Small intestine (tissue), 7 donors: ENCODE measurements around the gene UBE2V1. TPM values are rescaled to one million over a fixed set of nuclear protein-coding genes. Genes with fewer than 3 reads are reported as not detected.
"Not testable (repeated sequence)": the region's sequence is repeated elsewhere in the genome, so short reads cannot be mapped to it uniquely, and the experiment has no call there.

Source experiments
- DNase-seq, 2 donors: peaks; one replicate each; pipeline versions ENCODE4 v3.0.0 to v3.0.0-alpha.2; 2013
- FAIRE-seq: peaks from 2 replicates; lab custom pipeline; 2012; peaks lifted over from hg19 to GRCh38; lab: Jason Lieb, UNC
- H3K27ac ChIP-seq, 3 donors: one replicate each; pipeline ENCODE4 v1.5.1; 2013; ENCODE audit warnings: low read length in 2 of 3, mild to moderate bottlenecking in 2 of 3, control low read depth in 1 of 3, inconsistent platforms in 1 of 3, low read depth in 1 of 3, moderate library complexity in 1 of 3
- H3K27me3 ChIP-seq, 3 donors: one replicate each; pipeline ENCODE4 v1.6.1; 2013; ENCODE audit warnings: low read length in 3 of 3, inconsistent platforms in 1 of 3; ENCODE audit not compliant: control insufficient read depth in 3 of 3, insufficient read depth in 3 of 3
- H3K36me3 ChIP-seq, 3 donors: one replicate each; pipeline ENCODE4 v1.6.1; 2013; ENCODE audit warnings: low read length in 3 of 3, inconsistent platforms in 1 of 3, low read depth in 1 of 3, mild to moderate bottlenecking in 1 of 3, moderate library complexity in 1 of 3; ENCODE audit not compliant: control insufficient read depth in 3 of 3, insufficient read depth in 2 of 3
- H3K4me1 ChIP-seq, 3 donors: one replicate each; pipeline ENCODE4 v1.6.1; 2013; ENCODE audit warnings: low read length in 2 of 3, inconsistent platforms in 1 of 3, low read depth in 1 of 3, mild to moderate bottlenecking in 1 of 3, moderate library complexity in 1 of 3; ENCODE audit not compliant: control insufficient read depth in 3 of 3, insufficient read depth in 2 of 3
- H3K4me3 ChIP-seq, 3 donors: one replicate each; pipeline ENCODE4 v1.5.1; 2013; ENCODE audit warnings: low read length in 3 of 3, control low read depth in 1 of 3, inconsistent platforms in 1 of 3, low read depth in 1 of 3, mild to moderate bottlenecking in 1 of 3, moderate library complexity in 1 of 3
- H3K9me3 ChIP-seq, 2 donors: one replicate each; pipeline ENCODE4 v1.6.1; 2013; ENCODE audit warnings: low read depth in 1 of 2, low read length in 1 of 2; ENCODE audit not compliant: control insufficient read depth in 2 of 2, insufficient read depth in 1 of 2
- WGBS, 3 donors: extraction: QIAGEN DNeasy Blood & Tissue Kit; methylation state at CpG; one replicate each; pipeline ENCODE4 v1.1.7; 2013; 5-methylcytosine and 5-hydroxymethylcytosine counted together
- polyA plus RNA-seq, 4 donors: library from polyadenylated mRNA; stranded (reverse) in 3 of 4; unstranded in 1 of 4; fragments of 200-250 nt in 3 of 4; fragments of 120-200 nt in 1 of 4; gene quantifications; one replicate each; pipeline versions ENCODE4 v1.2.1 to v1.2.3, GENCODE V29; 2013
- donor health status: healthy with polysubstance abuse.
- donor health status: control.
- donor health status: control.
- donor health status: Bipolar disorder and iron deficiency.
- donor health status: healthy.

The UBE2V1 gene
- polyA plus RNA-seq, 4 donors = 72.7 to 123 (median 80.4) TPM

- WGBS, 3 donors = 91 to 93% (median 92%) methylated on average over 7 of the region's 7 CpGs
- not testable (repeated sequence) for FAIRE-seq, H3K4me1 ChIP-seq
Observed at GRCh38 chr20:50135157-50135556, 22.2 kb upstream of the UBE2V1 start.

GRCh38 chr20:50133474-50134217, 20.7 kb upstream of the UBE2V1 start:
- Histone ChIP-seq H3K27me3 (no peaks in the 10 kb centered on the region), H3K4me3 (no peak overlapping the region), H3K9me3 (no peaks in the 10 kb centered on the region), H3K4me1 (peaks cover 3 to 6% (median 5%) of the 10 kb centered on the region in 3 donors), H3K36me3 (peaks cover 5 to 81% (median 13%) of the 10 kb centered on the region in 3 donors), H3K27ac (no peak overlapping the region)
- WGBS, 3 donors = 42 to 61% (median 55%) methylated on average over 7 to 9 of the region's 9 CpGs
- peak in 1 of 2 donors; percentile 42 for DNase-seq
- FAIRE-seq = no peak

More at GRCh38 chr20:50135157-50135556, 22.2 kb upstream of the UBE2V1 start:
- H3K36me3 ChIP-seq = peaks cover 1 to 81% (median 5%) of the 10 kb centered on the region in 3 donors
- not testable (repeated sequence) for H3K9me3 ChIP-seq, H3K27ac ChIP-seq, H3K4me3 ChIP-seq, H3K27me3 ChIP-seq, DNase-seq

- whole genome bisulfite sequencing, 3 donors = 31 to 63% (median 53%) methylated on average over 6 of the region's 6 CpGs
- Histone ChIP-seq H3K27me3 (no peaks in the 10 kb centered on the region), H3K4me1 (peaks cover 3 to 6% (median 5%) of the 10 kb centered on the region in 3 donors), H3K27ac (no peak overlapping the region), H3K36me3 (peaks cover 6 to 81% (median 16%) of the 10 kb centered on the region in 3 donors), H3K4me3 (no peak overlapping the region), H3K9me3 (no peaks in the 10 kb centered on the region)
- no peak for DNase-seq
- FAIRE-seq = no peak
Observed at GRCh38 chr20:50133041-50133440, 20.1 kb upstream of the UBE2V1 start.

DNA sequence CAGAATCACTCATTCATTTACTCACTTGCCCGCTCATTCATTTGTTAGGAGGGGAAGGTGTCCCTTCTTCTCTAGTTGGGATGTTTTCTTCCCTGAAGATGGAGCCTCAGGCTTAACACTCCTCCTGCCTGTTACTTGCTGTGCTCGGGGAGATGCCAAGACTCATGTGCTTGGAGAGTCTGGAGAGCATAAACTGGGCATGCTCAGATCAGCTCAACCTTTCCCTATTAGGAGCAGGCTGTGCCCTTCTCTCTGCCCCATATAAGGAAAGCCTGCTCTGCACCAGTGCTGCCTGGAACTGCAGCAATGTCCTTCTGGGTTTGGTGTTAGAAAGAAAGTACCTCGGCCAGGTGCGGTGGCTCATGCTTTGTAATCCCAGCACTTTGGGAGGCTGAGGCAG, 18.0 kb upstream of the UBE2V1 start:
- Histone ChIP-seq H3K27me3 (no peaks in the 10 kb centered on the region), H3K9me3 (no peaks in the 10 kb centered on the region), H3K36me3 (peaks cover 13 to 85% (median 16%) of the 10 kb centered on the region in 3 donors), H3K4me1 (peaks cover 3 to 15% (median 6%) of the 10 kb centered on the region in 3 donors), H3K27ac (no peak overlapping the region), H3K4me3 (no peak overlapping the region)
- no peak for DNase-seq
- WGBS, 3 donors = 68 to 77% (median 77%) methylated on average over 4 of the region's 4 CpGs
- no peak for FAIRE-seq

GRCh38 chr20:50130356-50130723, 17.4 kb upstream of the UBE2V1 start:
- Histone ChIP-seq H3K27me3 (no peaks in the 10 kb centered on the region), H3K4me1 (peaks cover 3 to 15% (median 6%) of the 10 kb centered on the region in 3 donors), H3K36me3 (peaks cover 13 to 88% (median 16%) of the 10 kb centered on the region in 3 donors), H3K9me3 (no peaks in the 10 kb centered on the region), H3K4me3 (no peak overlapping the region), H3K27ac (no peak overlapping the region)
- no peak for FAIRE-seq
- no peak for DNase-seq
- 55 to 83% (median 80%) methylated on average over 1 of the region's 1 CpG for WGBS, 3 donors

GRCh38 chr20:50129662-50130355, 16.9 kb upstream of the UBE2V1 start:
- FAIRE-seq (no peak), DNase-seq (no peak)
- H3K27ac ChIP-seq = no peak overlapping the region
- H3K4me3 ChIP-seq = no peak overlapping the region
- H3K4me1 ChIP-seq = peaks cover 3 to 15% (median 6%) of the 10 kb centered on the region in 3 donors
- H3K36me3 ChIP-seq = peaks cover 13 to 89% (median 16%) of the 10 kb centered on the region in 3 donors
- no peaks in the 10 kb centered on the region for H3K9me3 ChIP-seq
- no peaks in the 10 kb centered on the region for H3K27me3 ChIP-seq
- 88 to 95% (median 95%) methylated on average over 13 of the region's 13 CpGs for WGBS, 3 donors

DNA sequence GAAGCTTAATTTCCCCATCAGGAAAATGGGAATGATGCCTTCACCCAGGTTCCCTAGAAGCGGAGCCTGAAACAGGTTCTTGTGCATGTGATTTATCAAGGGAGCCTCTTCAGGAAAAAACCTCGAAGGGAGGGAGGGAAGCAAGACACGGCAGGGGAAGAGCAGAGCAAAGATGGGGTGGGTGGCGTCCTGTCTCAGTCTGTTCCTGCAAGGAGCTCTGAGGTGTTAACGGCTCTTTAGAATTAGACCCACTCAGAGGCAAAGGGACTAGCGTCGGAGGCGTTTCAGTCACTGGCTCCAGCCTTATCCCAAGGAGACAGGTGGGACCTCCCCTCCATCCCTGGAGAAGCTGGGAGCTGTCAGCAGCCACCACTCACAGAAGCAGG, 15.6 kb upstream of the UBE2V1 start:
- no peaks in the 10 kb centered on the region for H3K9me3 ChIP-seq
- H3K36me3 ChIP-seq = peaks cover 17 to 88% (median 18%) of the 10 kb centered on the region in 3 donors
- DNase-seq = no peak
- H3K4me1 ChIP-seq = peaks cover 0 to 15% (median 4%) of the 10 kb centered on the region in 3 donors
- no peak overlapping the region for H3K27ac ChIP-seq
- no peaks in the 10 kb centered on the region for H3K27me3 ChIP-seq
- no peak for FAIRE-seq
- no peak overlapping the region for H3K4me3 ChIP-seq
- 87 to 94% (median 94%) methylated on average over 8 of the region's 8 CpGs for WGBS, 3 donors

- no peak overlapping the region for H3K27ac ChIP-seq
- 88 to 91% (median 88%) methylated on average over 27 to 28 of the region's 28 CpGs for WGBS, 3 donors
- H3K27me3 ChIP-seq = no peaks in the 10 kb centered on the region
- H3K4me3 ChIP-seq = no peak overlapping the region
- H3K4me1 ChIP-seq = peaks cover 0 to 15% (median 0%) of the 10 kb centered on the region in 3 donors
- H3K9me3 ChIP-seq = no peaks in the 10 kb centered on the region
- DNase-seq = no peak
- peaks cover 13 to 86% (median 18%) of the 10 kb centered on the region in 3 donors for H3K36me3 ChIP-seq
- no peak for FAIRE-seq
Observed at GRCh38 chr20:50127587-50128519, 14.9 kb upstream of the UBE2V1 start.
